Peyer's patch (tissue), 4 donors: ENCODE measurements around the gene PRKAR1B.

Experiments
- CTCF ChIP-seq, 6 experiments: fragments of 450-650 bp in 4 of 6; fragments of 200-600 bp in 2 of 6; sonication (generic) in 1 of 6; IDR thresholded peaks; one replicate each; pipeline ENCODE4 v1.5.1; 2017 to 2019; ENCODE audit warnings: antibody characterized with exemption in 6 of 6, mild to moderate bottlenecking in 3 of 6, moderate library complexity in 1 of 6
- POLR2A ChIP-seq, 2 donors: fragments of 450-650 bp; IDR thresholded peaks; one replicate each; pipeline ENCODE4 v1.5.1; 2017; ENCODE audit warnings: antibody characterized with exemption in 2 of 2, mild to moderate bottlenecking in 2 of 2, moderate library complexity in 2 of 2

GRCh38 chr7:610141-610530 lies 116.9 kb downstream of the PRKAR1B start:
- TF ChIP-seq CTCF (IDR thresholded peaks at IDR 0.05) (no peak), POLR2A (IDR thresholded peaks at IDR 0.05) (no peak)
